Ammon's horn (tissue), 1 donor: ENCODE measurements around the gene ADCY2.

Source experiments
- DNase-seq: peaks from one replicate; pipeline ENCODE4 v3.0.0-alpha.2; 2016; ENCODE audit warnings: low spot score

ADCY2 gene

GRCh38 chr5:7663808-7664207 lies 267.9 kb downstream of the ADCY2 start:
- DNase-seq: no peak

GRCh38 chr5:7664208-7664607 lies 268.3 kb downstream of the ADCY2 start:
- no peak for DNase-seq

DNA sequence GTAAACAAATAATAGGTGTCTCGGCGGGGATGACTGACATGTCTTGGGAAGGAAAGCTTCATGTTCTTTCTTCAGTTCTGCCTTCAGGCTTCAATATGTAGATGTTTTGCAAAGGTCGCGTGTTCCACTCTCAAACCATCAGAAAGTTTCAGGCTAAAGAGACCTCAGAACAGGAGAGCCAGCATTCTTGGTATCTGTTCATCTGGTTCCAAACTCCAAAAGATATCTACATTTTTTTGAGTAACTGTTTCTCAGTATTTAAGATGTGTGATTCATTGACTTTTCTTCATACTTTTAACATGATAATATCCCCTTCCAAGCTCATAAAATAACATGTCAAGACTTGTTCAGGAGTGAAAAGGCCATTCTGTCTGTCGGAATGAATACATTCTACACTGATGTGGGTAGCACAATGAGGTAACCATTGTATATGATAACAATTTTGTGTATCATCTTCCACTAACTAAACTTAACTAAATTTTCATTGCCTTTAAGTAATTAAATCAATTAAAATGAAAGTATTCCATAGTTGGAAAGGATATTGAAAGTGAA lies 271.4 kb downstream of the ADCY2 start:
- DNase-seq: no peak

- no peak for DNase-seq
Observed at GRCh38 chr5:7668161-7668560, 272.2 kb downstream of the ADCY2 start.

DNA sequence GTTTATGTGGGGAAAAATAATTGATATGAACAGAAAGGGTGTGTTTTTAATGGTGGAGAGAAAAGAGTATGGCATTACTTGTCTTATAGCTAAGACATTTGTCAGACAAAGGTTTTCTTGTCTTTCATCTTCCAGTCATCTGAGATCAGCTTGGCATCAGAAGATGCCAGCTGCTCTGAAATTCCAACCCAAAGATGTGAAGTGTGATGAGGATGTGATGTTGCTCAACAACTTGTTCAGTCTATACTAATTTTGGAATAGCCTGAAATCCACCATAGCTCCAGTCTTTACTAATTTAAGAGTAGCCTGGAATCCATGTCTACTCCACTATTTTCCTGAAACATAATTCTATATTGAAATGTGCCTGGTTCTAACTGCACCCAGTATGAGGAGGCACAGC lies 272.7 kb downstream of the ADCY2 start:
- no peak for DNase-seq

DNA sequence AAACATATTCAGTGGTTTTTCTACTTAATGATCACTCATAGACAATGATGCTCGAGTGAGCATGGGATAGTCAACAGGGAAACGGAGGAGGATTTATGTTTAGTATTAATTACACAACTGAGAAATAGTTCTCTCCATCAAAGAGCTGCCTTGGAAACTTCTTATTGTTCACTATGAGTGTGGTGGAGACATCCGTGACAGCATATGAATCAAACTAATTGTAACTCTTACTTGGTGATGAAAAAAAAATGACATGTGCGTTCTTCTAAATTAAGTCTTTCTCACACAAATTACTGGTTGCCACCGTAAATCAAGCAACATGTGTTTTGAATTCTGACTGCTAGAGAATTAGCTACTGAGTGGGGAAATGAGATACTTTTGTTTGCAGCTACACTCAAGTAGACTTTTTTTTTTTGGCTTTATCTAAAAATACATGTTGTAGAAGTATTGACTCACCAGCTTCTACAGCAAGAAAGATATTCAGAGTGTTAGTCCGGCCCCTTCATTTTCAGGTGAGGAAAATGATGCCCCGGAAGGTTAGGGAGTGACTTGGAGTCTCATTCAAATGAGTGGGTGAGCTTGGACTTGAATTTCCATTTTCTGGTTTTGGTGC lies 275.5 kb downstream of the ADCY2 start:
- DNase-seq: peak; percentile 27

- DNase-seq: no peak
Observed at GRCh38 chr5:7673658-7674057, 277.7 kb downstream of the ADCY2 start.

- no peak for DNase-seq
Observed at GRCh38 chr5:7676455-7676854, 280.5 kb downstream of the ADCY2 start.

- no peak for DNase-seq
Observed at GRCh38 chr5:7678030-7678429, 282.1 kb downstream of the ADCY2 start.

DNA sequence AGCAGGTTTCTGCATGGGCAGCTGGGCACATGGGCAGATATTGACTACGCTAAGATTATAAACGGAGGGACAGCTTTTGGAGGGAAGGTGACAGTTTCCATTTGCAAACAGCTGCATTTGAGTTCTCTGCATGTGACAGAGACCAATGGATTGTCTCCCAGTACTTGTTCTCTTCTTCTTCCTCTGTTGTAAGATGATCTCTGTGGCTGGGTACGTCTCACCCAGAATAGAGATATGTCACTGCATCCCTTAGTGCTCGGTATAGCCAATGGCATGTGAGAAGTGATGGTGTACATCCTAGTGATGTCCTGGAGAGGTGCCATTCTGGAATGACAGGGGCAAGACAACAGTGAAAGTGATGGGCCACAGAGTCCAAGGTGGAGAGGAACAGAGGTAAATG lies 283.7 kb downstream of the ADCY2 start:
- DNase-seq: no peak

DNA sequence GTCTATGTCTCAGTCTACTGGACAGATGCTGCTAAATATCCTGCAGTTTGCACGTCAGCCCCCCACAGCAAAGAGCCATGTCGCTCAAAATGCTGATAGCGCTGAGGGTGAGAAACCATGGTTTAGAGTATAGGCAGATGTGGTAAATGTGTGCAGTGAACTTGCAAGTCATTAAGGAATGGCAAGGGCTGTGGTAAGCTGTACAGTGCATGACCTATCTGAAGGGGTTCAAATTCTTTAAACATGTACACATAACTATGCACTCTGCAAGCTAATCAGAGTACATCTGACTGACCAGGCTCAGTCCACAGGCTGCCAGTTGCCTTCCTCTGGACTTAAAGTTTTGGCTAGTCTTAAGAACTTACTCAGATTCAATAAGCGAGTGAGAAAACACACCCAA lies 284.3 kb downstream of the ADCY2 start:
- DNase-seq: no peak

GRCh38 chr5:7682379-7682778 lies 286.4 kb downstream of the ADCY2 start:
- no peak for DNase-seq

DNA sequence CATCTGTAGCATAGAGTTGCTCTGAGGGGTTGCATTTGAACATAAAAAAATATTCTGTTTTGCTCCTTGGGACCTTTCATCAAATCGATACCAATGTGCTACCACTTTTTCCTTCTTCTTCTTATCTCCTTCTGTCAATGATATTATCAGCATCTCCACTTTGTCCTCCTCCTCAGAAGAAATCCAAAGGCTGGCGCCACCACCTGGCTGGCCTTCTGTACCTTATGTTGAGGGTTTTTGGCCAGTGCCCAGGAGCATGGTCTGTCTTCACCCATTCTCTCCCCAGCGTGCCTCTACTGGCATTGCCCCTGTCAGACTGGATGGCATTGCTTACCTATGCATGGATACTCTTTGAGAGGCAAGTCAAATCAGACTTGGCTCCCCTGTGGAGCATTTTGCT lies 287.8 kb downstream of the ADCY2 start:
- DNase-seq: no peak

- no peak for DNase-seq
Observed at GRCh38 chr5:7684826-7685225, 288.9 kb downstream of the ADCY2 start.

GRCh38 chr5:7686794-7687193 lies 290.9 kb downstream of the ADCY2 start:
- DNase-seq: no peak

DNA sequence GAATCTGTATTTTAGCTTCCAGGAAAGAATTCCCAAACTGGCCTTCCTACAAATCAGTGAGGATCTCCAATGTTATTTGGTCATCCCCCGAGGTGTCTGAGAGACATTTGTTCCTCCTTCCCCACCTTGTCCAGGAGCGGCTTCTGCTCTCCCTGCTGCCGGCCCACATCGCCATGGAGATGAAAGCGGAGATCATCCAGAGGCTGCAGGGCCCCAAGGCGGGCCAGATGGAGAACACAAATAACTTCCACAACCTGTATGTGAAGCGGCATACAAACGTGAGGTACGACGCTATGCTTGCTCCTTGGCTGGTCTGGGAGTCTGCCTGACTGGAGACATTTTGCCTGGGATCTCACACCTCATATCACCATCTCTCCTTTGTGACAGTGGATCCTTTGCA lies 294.6 kb downstream of the ADCY2 start:
- DNase-seq: no peak

DNA sequence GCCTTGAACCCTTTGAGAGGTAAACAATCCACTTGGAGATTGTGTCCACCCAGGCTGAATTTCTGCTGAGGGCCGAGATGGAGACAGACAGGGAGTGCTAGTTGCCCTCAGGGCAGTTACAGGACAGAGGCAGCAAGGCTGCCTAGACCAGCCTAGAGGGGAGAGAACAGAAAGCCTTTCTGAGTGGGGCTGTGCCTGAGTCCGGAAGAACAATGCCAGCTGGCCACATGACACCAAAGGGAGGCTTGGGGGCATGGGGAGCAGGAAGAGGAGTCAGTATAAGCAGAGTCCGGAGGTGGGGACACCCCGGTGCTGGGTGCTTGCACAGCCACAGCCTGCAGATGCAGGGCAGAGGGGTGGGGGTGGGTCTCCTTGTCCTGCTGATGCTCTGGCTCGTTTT lies 309.3 kb downstream of the ADCY2 start:
- no peak for DNase-seq

DNA sequence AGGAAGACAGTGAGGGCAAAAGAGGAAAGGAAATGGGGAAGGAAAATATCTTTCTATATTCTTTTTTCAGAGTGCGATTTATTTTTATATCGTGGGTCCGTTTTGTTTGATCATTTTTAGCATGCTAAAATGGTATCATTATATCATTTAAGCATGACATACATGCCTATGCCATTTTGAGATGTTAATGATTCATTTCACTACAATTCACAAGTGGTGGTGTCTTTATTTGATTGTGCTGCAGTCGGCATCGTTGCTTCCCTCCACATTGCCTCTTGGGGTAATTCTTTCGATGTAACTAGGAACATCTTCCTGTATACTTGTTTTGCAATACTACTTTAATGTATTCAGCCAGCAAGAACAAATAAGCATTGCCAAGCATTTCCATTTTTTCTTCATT lies 309.8 kb downstream of the ADCY2 start:
- no peak for DNase-seq

- no peak for DNase-seq
Observed at GRCh38 chr5:7706256-7706655, 310.3 kb downstream of the ADCY2 start.

DNA sequence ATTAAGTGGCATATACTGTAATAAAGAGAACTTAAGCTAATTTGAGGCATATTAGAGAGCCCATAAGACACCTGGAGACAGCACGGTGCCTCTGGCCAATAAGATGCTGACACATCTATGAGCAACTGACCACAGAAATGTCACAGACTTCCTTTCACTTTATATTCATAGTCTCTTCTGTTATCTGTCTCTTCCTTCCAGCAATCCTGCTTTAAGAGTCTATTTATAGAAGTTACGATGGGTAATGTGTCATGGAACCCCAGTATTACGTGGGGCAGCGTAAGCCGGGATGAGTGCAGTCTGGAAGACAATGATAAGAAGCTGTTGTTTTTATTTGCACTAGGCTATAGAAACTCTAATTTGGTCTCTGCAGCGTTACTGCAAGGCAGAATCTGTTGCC lies 318.2 kb downstream of the ADCY2 start:
- DNase-seq: no peak

- DNase-seq: no peak
Observed at GRCh38 chr5:7714697-7715096, 318.8 kb downstream of the ADCY2 start.

GRCh38 chr5:7717691-7718090 lies 321.8 kb downstream of the ADCY2 start:
- DNase-seq: no peak

GRCh38 chr5:7728076-7728475 lies 332.1 kb downstream of the ADCY2 start:
- DNase-seq: no peak

- no peak for DNase-seq
Observed at GRCh38 chr5:7741415-7742065, 345.6 kb downstream of the ADCY2 start.
